ENCODE measurements around the gene TMEM175.
"Not testable (repeated sequence)": the region's sequence is repeated elsewhere in the genome, so short reads cannot be mapped to it uniquely, and the experiment has no call there.

DNA sequence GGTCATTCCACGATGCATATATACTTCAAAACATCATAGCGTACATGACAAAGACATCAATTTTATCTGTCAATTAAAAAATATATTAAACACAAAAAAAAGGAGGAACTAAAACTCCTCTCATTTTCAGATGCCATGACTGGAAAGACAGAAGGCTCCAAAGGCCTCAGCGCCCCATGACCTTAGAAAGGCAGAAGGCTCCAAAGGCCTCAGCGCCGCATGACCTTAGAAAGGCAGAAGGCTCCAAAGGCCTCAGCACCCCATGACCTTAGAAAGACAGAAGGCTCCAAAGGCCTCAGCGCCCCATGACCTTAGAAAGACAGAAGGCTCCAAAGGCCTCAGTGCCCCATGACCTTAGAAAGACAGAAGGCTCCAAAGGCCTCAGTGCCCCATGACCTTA is 13.7 kb upstream of the TMEM175 start:
- TF ChIP-seq, protein P1, sequence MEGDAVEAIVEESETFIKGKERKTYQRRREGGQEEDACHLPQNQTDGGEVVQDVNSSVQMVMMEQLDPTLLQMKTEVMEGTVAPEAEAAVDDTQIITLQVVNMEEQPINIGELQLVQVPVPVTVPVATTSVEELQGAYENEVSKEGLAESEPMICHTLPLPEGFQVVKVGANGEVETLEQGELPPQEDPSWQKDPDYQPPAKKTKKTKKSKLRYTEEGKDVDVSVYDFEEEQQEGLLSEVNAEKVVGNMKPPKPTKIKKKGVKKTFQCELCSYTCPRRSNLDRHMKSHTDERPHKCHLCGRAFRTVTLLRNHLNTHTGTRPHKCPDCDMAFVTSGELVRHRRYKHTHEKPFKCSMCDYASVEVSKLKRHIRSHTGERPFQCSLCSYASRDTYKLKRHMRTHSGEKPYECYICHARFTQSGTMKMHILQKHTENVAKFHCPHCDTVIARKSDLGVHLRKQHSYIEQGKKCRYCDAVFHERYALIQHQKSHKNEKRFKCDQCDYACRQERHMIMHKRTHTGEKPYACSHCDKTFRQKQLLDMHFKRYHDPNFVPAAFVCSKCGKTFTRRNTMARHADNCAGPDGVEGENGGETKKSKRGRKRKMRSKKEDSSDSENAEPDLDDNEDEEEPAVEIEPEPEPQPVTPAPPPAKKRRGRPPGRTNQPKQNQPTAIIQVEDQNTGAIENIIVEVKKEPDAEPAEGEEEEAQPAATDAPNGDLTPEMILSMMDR (IDR thresholded peaks at IDR 0.05) = not testable (repeated sequence)
- TF ChIP-seq, protein P2, sequence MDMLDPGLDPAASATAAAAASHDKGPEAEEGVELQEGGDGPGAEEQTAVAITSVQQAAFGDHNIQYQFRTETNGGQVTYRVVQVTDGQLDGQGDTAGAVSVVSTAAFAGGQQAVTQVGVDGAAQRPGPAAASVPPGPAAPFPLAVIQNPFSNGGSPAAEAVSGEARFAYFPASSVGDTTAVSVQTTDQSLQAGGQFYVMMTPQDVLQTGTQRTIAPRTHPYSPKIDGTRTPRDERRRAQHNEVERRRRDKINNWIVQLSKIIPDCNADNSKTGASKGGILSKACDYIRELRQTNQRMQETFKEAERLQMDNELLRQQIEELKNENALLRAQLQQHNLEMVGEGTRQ (IDR thresholded peaks at IDR 0.05; ENCODE audit: borderline replicate concordance, low read depth, low read length) = not testable (repeated sequence)
- not testable (repeated sequence) for TF ChIP-seq EZH2phosphoT487 (IDR thresholded peaks at IDR 0.05; ENCODE audit: borderline replicate concordance, low read depth); EP300 (IDR thresholded peaks at IDR 0.05; ENCODE audit: borderline replicate concordance in 1 of 2, low read depth in 1 of 2, low read length in 1 of 2); GABPA (IDR thresholded peaks at IDR 0.05; ENCODE audit: low read depth); RCOR1 (IDR thresholded peaks at IDR 0.05; ENCODE audit: low read length); JUND (IDR thresholded peaks at IDR 0.05)
- TF ChIP-seq, protein P3, sequence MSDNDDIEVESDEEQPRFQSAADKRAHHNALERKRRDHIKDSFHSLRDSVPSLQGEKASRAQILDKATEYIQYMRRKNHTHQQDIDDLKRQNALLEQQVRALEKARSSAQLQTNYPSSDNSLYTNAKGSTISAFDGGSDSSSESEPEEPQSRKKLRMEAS (IDR thresholded peaks at IDR 0.05; ENCODE audit: low read depth) = not testable (repeated sequence)

All from SK-N-SH (cell line).